A549 (cell line): ENCODE measurements around the gene SLC46A2.

Experiments used
- FOSB ChIP-seq: fragments of 250-450 bp; sonication (Bioruptor Pico); IDR thresholded peaks from 2 replicates; pipeline ENCODE4 v1.5.0; 2020; ENCODE audit warnings: mild to moderate bottlenecking, moderate library complexity
- MAFK ChIP-seq: fragments of 450-650 bp; IDR thresholded peaks from 2 replicates; pipeline ENCODE4 v1.6.1; 2014; ENCODE audit not compliant: partially characterized antibody
- NFE2L2 ChIP-seq: fragments of 150-350 bp; conservative IDR thresholded peaks from 2 replicates; pipeline ENCODE4 v1.6.1; 2014; ENCODE audit warnings: low read length
- PHF8 ChIP-seq: fragments of 200-600 bp; sonication (generic); IDR thresholded peaks from 2 replicates; pipeline ENCODE4 v1.6.1; 2016; ENCODE audit warnings: low read depth, mild to moderate bottlenecking, antibody characterized with exemption, moderate library complexity, borderline replicate concordance
- POLR2A ChIP-seq: IDR thresholded peaks from 2 replicates; pipeline ENCODE4 v1.6.1; 2012; ENCODE audit warnings: mild to moderate bottlenecking, low read length
- RAD21 ChIP-seq, 2 experiments: fragments of >200 bp in 1 of 2; sonication (Bioruptor Twin) in 1 of 2; formaldehyde crosslinking in 1 of 2; IDR thresholded peaks in 1 of 2; conservative IDR thresholded peaks in 1 of 2; 2 replicates in 1 of 2; 3 replicates in 1 of 2; pipeline ENCODE4 v1.6.1; 2012 to 2018; ENCODE audit warnings: inconsistent platforms in 1 of 2
- RNF2 ChIP-seq: fragments of 200-600 bp; sonication (generic); IDR thresholded peaks from 2 replicates; pipeline ENCODE4 v1.6.1; 2016; ENCODE audit warnings: low read depth, mild to moderate bottlenecking, antibody characterized with exemption, moderate library complexity, borderline replicate concordance
- TP53 ChIP-seq: fragments of 250-450 bp; sonication (Bioruptor Pico); IDR thresholded peaks from 2 replicates; pipeline ENCODE4 v1.5.0; 2021; ENCODE audit warnings: mild to moderate bottlenecking, moderate library complexity
- TF ChIP-seq, protein P1 (sequence below): fragments of >200 bp; sonication (Bioruptor Twin); formaldehyde crosslinking; IDR thresholded peaks from 3 replicates; pipeline ENCODE4 v1.5.1; 2016
- TF ChIP-seq, protein P2 (sequence below): IDR thresholded peaks from 2 replicates; pipeline ENCODE4 v1.6.1; 2012
- TF ChIP-seq, protein P3 (sequence below): fragments of 150-350 bp; IDR thresholded peaks from 2 replicates; pipeline ENCODE4 v1.6.1; 2014; ENCODE audit warnings: low read depth, mild to moderate bottlenecking, low read length
- TF ChIP-seq, protein P4 (sequence below): fragments of 200-600 bp; sonication (generic); IDR thresholded peaks from 2 replicates; pipeline ENCODE4 v1.6.1; 2016; ENCODE audit warnings: antibody characterized with exemption, mild to moderate bottlenecking, moderate library complexity
- TF ChIP-seq, protein P5 (sequence below): fragments of 250-450 bp; sonication (Bioruptor Pico); IDR thresholded peaks from 2 replicates; pipeline ENCODE4 v1.5.0; 2021; ENCODE audit warnings: mild to moderate bottlenecking, moderate library complexity, borderline replicate concordance
- TF ChIP-seq, protein P6 (sequence below): fragments of 450-650 bp; IDR thresholded peaks from 2 replicates; pipeline ENCODE4 v1.6.1; 2014; ENCODE audit warnings: antibody characterized with exemption

DNA sequence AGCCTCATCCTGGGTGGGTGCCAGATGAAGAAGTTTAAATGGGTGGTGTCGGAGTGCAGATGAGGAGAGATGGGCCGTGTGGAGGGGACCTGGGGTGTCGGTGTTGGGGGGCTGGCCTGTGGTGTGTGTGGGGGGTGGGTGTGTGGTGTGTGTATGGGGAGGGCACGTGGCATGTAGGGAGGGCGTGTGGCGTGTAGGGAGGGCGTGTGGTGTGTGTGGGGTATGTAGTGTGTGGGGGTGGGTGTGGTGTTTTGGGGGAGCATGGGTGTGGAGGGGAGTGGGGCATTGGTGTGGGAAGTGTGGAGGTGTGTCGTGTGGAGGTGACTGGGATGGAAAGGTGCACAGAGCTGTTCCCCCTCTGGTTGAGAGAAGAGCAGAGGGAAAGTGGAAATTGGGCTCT lies 34.5 kb downstream of the SLC46A2 start:
- TF ChIP-seq RAD21 (conservative IDR thresholded peaks at IDR 0.05 in 1 of 2, IDR thresholded peaks at IDR 0.05 in 1 of 2) = no peak
- no peak for TF ChIP-seq POLR2A
- TF ChIP-seq, protein P1, sequence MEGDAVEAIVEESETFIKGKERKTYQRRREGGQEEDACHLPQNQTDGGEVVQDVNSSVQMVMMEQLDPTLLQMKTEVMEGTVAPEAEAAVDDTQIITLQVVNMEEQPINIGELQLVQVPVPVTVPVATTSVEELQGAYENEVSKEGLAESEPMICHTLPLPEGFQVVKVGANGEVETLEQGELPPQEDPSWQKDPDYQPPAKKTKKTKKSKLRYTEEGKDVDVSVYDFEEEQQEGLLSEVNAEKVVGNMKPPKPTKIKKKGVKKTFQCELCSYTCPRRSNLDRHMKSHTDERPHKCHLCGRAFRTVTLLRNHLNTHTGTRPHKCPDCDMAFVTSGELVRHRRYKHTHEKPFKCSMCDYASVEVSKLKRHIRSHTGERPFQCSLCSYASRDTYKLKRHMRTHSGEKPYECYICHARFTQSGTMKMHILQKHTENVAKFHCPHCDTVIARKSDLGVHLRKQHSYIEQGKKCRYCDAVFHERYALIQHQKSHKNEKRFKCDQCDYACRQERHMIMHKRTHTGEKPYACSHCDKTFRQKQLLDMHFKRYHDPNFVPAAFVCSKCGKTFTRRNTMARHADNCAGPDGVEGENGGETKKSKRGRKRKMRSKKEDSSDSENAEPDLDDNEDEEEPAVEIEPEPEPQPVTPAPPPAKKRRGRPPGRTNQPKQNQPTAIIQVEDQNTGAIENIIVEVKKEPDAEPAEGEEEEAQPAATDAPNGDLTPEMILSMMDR = no peak
- no peak for TF ChIP-seq RNF2
- TF ChIP-seq MAFK = no peak
- TF ChIP-seq, protein P2, sequence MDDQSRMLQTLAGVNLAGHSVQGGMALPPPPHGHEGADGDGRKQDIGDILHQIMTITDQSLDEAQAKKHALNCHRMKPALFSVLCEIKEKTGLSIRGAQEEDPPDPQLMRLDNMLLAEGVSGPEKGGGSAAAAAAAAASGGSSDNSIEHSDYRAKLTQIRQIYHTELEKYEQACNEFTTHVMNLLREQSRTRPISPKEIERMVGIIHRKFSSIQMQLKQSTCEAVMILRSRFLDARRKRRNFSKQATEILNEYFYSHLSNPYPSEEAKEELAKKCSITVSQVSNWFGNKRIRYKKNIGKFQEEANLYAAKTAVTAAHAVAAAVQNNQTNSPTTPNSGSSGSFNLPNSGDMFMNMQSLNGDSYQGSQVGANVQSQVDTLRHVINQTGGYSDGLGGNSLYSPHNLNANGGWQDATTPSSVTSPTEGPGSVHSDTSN = no peak
- TF ChIP-seq, protein P3, sequence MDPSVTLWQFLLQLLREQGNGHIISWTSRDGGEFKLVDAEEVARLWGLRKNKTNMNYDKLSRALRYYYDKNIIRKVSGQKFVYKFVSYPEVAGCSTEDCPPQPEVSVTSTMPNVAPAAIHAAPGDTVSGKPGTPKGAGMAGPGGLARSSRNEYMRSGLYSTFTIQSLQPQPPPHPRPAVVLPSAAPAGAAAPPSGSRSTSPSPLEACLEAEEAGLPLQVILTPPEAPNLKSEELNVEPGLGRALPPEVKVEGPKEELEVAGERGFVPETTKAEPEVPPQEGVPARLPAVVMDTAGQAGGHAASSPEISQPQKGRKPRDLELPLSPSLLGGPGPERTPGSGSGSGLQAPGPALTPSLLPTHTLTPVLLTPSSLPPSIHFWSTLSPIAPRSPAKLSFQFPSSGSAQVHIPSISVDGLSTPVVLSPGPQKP = no peak
- no peak for TF ChIP-seq TP53 (CRISPR knock-in tag)
- TF ChIP-seq, protein P4, sequence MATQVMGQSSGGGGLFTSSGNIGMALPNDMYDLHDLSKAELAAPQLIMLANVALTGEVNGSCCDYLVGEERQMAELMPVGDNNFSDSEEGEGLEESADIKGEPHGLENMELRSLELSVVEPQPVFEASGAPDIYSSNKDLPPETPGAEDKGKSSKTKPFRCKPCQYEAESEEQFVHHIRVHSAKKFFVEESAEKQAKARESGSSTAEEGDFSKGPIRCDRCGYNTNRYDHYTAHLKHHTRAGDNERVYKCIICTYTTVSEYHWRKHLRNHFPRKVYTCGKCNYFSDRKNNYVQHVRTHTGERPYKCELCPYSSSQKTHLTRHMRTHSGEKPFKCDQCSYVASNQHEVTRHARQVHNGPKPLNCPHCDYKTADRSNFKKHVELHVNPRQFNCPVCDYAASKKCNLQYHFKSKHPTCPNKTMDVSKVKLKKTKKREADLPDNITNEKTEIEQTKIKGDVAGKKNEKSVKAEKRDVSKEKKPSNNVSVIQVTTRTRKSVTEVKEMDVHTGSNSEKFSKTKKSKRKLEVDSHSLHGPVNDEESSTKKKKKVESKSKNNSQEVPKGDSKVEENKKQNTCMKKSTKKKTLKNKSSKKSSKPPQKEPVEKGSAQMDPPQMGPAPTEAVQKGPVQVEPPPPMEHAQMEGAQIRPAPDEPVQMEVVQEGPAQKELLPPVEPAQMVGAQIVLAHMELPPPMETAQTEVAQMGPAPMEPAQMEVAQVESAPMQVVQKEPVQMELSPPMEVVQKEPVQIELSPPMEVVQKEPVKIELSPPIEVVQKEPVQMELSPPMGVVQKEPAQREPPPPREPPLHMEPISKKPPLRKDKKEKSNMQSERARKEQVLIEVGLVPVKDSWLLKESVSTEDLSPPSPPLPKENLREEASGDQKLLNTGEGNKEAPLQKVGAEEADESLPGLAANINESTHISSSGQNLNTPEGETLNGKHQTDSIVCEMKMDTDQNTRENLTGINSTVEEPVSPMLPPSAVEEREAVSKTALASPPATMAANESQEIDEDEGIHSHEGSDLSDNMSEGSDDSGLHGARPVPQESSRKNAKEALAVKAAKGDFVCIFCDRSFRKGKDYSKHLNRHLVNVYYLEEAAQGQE = no peak
- TF ChIP-seq NFE2L2 = no peak
- no peak for TF ChIP-seq FOSB (CRISPR knock-in tag)
- TF ChIP-seq, protein P5, sequence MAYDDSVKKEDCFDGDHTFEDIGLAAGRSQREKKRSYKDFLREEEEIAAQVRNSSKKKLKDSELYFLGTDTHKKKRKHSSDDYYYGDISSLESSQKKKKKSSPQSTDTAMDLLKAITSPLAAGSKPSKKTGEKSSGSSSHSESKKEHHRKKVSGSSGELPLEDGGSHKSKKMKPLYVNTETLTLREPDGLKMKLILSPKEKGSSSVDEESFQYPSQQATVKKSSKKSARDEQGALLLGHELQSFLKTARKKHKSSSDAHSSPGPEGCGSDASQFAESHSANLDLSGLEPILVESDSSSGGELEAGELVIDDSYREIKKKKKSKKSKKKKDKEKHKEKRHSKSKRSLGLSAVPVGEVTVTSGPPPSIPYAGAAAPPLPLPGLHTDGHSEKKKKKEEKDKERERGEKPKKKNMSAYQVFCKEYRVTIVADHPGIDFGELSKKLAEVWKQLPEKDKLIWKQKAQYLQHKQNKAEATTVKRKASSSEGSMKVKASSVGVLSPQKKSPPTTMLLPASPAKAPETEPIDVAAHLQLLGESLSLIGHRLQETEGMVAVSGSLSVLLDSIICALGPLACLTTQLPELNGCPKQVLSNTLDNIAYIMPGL (CRISPR knock-in tag) = no peak
- TF ChIP-seq, protein P6, sequence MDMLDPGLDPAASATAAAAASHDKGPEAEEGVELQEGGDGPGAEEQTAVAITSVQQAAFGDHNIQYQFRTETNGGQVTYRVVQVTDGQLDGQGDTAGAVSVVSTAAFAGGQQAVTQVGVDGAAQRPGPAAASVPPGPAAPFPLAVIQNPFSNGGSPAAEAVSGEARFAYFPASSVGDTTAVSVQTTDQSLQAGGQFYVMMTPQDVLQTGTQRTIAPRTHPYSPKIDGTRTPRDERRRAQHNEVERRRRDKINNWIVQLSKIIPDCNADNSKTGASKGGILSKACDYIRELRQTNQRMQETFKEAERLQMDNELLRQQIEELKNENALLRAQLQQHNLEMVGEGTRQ = no peak
- no peak for TF ChIP-seq PHF8
